Lower lobe of right lung (tissue), 2 donors: ENCODE measurements around the gene PUDP. TPM values are rescaled to one million over a fixed set of nuclear protein-coding genes. Genes with fewer than 3 reads are reported as not detected.

Experiments
- ATAC-seq, 2 donors: fragments of 200-7000 bp; cut with Tn5 transposase; one replicate each; pipeline ENCODE4 v1.9.1; 2020 to 2022; ENCODE audit warnings: mild to moderate bottlenecking in 2 of 2, moderate library complexity in 2 of 2
- DNase-seq: peaks from one replicate; pipeline ENCODE4 v3.0.0-alpha.2; 2020
- H3K27ac ChIP-seq: fragments of 200-600 bp; one replicate; pipeline ENCODE4 v1.8.0; 2022
- H3K27me3 ChIP-seq: fragments of 200-600 bp; one replicate; pipeline ENCODE4 v1.8.0; 2022; ENCODE audit warnings: low read depth
- H3K36me3 ChIP-seq: fragments of 200-600 bp; one replicate; pipeline ENCODE4 v1.8.0; 2022; ENCODE audit warnings: mild to moderate bottlenecking
- H3K4me1 ChIP-seq: fragments of 200-600 bp; one replicate; pipeline ENCODE4 v1.8.0; 2022
- H3K4me3 ChIP-seq: fragments of 200-600 bp; one replicate; pipeline ENCODE4 v1.8.0; 2022; ENCODE audit warnings: mild to moderate bottlenecking
- H3K9me3 ChIP-seq: fragments of 200-600 bp; one replicate; pipeline ENCODE4 v1.8.0; 2022
- intact Hi-C: fragments of 100-400 bp; cut with DNase I; formaldehyde crosslinking; loops from one replicate; pipeline ENCODE4 v1.11.0; 2022
- total RNA-seq: library from RNA; stranded (reverse); fragmentation: NEBNext Ultra II Directional; extraction: Animal tissue kit (Norgen Biotek cat#: 25700); gene quantifications from one replicate; pipeline ENCODE4 v1.2.1, GENCODE V29; 2021
- TF ChIP-seq, protein P1 (sequence below): fragments of 200-600 bp; IDR thresholded peaks from one replicate; pipeline ENCODE4 v1.8.0; 2022; ENCODE audit warnings: antibody characterized with exemption, mild to moderate bottlenecking
- donor health status: DM: no; HTN: yes; CAD: no; lungs with severe emphysema.

The PUDP gene
- total RNA-seq, 1 donor from 2014 or later, result 19.8 TPM

DNA sequence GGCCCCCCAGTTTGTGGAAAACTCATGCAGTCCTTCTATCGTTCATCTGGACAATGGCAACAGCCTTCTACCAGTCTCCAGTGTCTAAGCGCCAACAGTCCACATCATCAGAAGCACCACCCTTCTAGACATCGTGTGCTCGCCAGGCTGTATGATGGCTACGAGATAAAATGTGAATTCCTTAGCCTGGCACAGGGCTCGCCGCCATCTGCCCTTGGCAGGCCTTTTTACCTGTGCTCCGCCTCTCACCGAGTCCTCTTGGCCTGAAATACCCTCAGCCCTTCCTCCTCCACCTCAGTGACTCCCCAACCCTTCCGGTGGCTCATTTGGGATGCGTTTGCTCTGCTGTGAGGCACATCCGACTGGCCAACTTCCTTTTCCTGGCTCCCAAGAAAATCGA, 16.3 kb downstream of the PUDP start:
- H3K36me3 ChIP-seq, result no peaks in the 10 kb centered on the region
- peak overlapping the region; percentile 11 for H3K27ac ChIP-seq
- ATAC-seq (no peak), DNase-seq (no peak)
- H3K9me3 ChIP-seq, result no peaks in the 10 kb centered on the region
- intact Hi-C loops, result no loop called here
- peaks cover 21% of the 10 kb centered on the region for H3K4me1 ChIP-seq
- H3K4me3 ChIP-seq, result no peak overlapping the region
- TF ChIP-seq, protein P1, sequence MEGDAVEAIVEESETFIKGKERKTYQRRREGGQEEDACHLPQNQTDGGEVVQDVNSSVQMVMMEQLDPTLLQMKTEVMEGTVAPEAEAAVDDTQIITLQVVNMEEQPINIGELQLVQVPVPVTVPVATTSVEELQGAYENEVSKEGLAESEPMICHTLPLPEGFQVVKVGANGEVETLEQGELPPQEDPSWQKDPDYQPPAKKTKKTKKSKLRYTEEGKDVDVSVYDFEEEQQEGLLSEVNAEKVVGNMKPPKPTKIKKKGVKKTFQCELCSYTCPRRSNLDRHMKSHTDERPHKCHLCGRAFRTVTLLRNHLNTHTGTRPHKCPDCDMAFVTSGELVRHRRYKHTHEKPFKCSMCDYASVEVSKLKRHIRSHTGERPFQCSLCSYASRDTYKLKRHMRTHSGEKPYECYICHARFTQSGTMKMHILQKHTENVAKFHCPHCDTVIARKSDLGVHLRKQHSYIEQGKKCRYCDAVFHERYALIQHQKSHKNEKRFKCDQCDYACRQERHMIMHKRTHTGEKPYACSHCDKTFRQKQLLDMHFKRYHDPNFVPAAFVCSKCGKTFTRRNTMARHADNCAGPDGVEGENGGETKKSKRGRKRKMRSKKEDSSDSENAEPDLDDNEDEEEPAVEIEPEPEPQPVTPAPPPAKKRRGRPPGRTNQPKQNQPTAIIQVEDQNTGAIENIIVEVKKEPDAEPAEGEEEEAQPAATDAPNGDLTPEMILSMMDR, result no peak
- H3K27me3 ChIP-seq, result no peaks in the 10 kb centered on the region

DNA sequence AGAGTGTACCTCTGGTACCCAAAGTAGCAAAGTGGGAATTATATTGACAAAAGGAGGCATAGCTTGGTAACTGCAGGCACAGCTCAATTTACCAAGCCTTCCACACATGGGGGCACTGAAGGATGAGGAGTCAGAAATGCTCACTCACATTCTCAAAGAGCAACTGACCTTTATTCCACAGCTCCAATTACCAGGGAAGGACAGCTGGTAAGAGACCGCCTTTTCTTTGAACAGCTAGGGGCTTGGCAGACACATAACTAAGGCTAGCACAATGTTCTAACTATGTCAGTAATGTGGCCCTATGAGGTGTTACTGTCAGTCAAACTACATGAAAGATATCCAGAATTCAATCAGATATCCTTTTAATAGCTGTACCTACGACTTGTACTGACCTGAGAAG, 20.9 kb downstream of the PUDP start:
- no peak for DNase-seq
- TF ChIP-seq, protein P1, result no peak
- Histone ChIP-seq H3K4me1 (peaks cover 1% of the 10 kb centered on the region), H3K9me3 (no peaks in the 10 kb centered on the region), H3K36me3 (no peaks in the 10 kb centered on the region), H3K27ac (no peak overlapping the region), H3K4me3 (no peak overlapping the region), H3K27me3 (no peaks in the 10 kb centered on the region)
- intact Hi-C loops, result no loop called here
- ATAC-seq, result no peak

DNA sequence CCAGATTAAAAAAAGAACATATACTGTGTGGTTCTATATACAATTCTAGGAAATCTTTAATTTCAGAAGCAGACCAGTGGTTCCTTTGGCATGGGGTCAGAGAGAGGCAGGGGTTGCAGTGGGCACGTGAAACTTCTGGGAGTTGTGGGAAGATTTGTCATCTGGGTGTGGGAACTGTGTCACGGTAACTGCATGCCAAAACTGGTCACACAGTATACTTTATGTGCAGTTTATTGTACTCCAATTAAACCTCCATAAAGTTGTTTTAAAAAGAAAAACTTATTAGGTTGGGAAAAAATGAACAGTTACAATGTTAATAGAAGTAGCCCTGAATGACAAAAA, 27.1 kb downstream of the PUDP start:
- Histone ChIP-seq H3K4me3 (no peak overlapping the region), H3K9me3 (no peaks in the 10 kb centered on the region), H3K27ac (no peak overlapping the region), H3K27me3 (no peaks in the 10 kb centered on the region), H3K36me3 (no peaks in the 10 kb centered on the region), H3K4me1 (peaks cover 11% of the 10 kb centered on the region)
- ATAC-seq (no peak), DNase-seq (no peak)
- intact Hi-C loops, result no loop called here
- TF ChIP-seq, protein P1, result no peak

DNA sequence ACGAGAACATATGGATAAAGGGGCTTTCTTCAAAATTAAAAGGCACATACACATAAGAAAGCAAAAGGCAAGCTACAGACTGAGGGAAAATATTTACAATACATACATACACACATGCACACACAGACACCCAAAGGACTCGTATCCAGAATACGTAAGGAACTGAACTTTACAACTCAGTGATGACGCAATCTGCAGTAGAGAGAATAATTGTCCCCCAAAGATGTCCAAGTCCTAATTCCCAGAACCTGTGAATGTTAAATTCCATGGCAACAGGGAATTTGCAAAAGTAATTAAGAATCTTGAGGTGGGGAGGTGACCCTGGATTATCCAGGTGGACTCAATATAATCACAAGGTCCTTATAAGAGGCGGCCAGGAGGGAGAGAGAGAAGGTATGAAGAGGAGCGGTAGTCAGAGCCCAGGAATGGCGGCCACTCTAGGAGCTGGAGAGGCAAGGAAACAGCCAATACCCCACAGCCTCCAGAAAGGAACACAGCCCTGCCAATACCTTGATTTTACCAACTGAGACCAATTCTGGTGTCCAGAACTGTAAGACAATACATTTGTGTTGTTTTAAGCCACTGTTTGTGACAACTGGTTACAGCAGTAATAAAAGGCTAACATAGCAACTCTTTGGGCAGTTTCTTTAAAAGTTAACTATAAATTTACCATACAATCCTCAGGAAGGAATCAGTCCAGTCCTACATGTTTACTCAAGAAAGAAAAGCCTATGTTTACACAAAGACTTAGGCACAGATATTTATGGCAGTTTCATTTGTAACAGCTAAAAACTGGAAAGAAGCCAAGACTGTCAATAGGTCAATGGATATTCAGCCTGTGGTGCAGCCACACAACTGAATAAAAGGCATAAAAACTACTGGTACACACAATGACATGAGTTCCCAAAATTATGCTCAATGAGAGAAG, 27.7 kb downstream of the PUDP start:
- intact Hi-C loops, result no loop called here
- TF ChIP-seq, protein P1, result no peak
- peak in 1 of 2 donors; percentile 57 for ATAC-seq

DNA sequence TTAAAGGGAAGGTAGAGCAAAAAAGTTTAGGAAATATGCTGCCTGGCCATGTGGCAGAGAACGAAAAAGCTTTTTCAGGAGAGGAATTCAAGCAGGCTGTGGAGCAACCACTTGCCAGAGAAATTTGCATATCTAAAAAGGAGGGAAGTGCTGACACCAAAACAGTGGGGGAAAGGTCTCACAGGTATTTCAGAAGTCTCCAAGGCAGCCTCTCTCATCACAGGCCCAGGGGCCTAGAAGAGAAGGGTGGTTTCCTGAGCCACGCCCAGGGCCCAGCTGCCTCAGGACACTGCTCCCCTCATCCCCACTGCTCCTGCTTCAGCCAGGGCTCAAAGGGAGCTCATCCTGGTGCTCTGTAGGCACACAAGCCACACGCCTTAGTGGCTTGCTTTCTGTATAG, 30.4 kb downstream of the PUDP start:
- intact Hi-C loops, result no loop called here
- ATAC-seq, result no peak
- Histone ChIP-seq H3K36me3 (no peaks in the 10 kb centered on the region), H3K27me3 (no peaks in the 10 kb centered on the region), H3K9me3 (no peaks in the 10 kb centered on the region), H3K4me3 (no peak overlapping the region), H3K4me1 (peaks cover 11% of the 10 kb centered on the region), H3K27ac (no peak overlapping the region)
- no peak for DNase-seq
- TF ChIP-seq, protein P1, result no peak

More for the DNA sequence above, 27.7 kb downstream of the PUDP start:
- peaks cover 11% of the 10 kb centered on the region for H3K4me1 ChIP-seq
- H3K27me3 ChIP-seq, result no peaks in the 10 kb centered on the region
- no peaks in the 10 kb centered on the region for H3K36me3 ChIP-seq
- DNase-seq, result no peak
- H3K9me3 ChIP-seq, result no peaks in the 10 kb centered on the region
- H3K27ac ChIP-seq, result no peak overlapping the region
- H3K4me3 ChIP-seq, result no peak overlapping the region
